Measurements from ENCODE around the gene SYT2. TPM values are rescaled to one million over a fixed set of nuclear protein-coding genes. Genes with fewer than 3 reads are reported as not detected.
A peak's percentile ranks its signal among the peaks of the same experiment; 100 is the strongest.

Gene SYT2
- total RNA-seq, 1 experiment from 2014 or later: not detected

GRCh38 chr1:202694314-202694713 lies 15.9 kb downstream of the SYT2 start:
- H3K4me3 ChIP-seq (replicated peaks in 1 of 2; ENCODE audit: low read depth in 1 of 2, low read length in 2 of 2): no peak overlapping the region
- peaks cover 75% of the 10 kb centered on the region for H3K27me3 ChIP-seq (ENCODE audit: insufficient read depth, low read length)
- H3K9me2 ChIP-seq (ENCODE audit: insufficient read depth): no peaks in the 10 kb centered on the region
- RAD21 ChIA-PET (ENCODE audit: low non-redundant PET in 1 of 2, low total read pairs in 2 of 2, uncharacterized antibody in 2 of 2, unreplicated experiment in 2 of 2): no interaction called here
- TF ChIP-seq YY1 (IDR thresholded peaks at IDR 0.05; ENCODE audit: extremely low read depth, insufficient replicate concordance, low read depth, low read length): no peak
- TF ChIP-seq SIN3A (IDR thresholded peaks at IDR 0.05; ENCODE audit: low read depth): no peak
- no peak for TF ChIP-seq ATF3 (IDR thresholded peaks at IDR 0.05)
- H3K36me3 ChIP-seq (ENCODE audit: control insufficient read depth in 1 of 2, insufficient read depth in 2 of 2, low read length in 2 of 2): no peaks in the 10 kb centered on the region
- ATAC-seq: no peak
- CTCF ChIA-PET: no interaction called here
- no TSS peak for BruUV-seq (replicated peaks)
- no peak overlapping the region for H3K9ac ChIP-seq (ENCODE audit: low read length)
- DNase-seq (ENCODE audit: low read depth, low spot score): no peak
- no peaks in the 10 kb centered on the region for H3K79me2 ChIP-seq (ENCODE audit: insufficient read depth, low read length)
- H3K4me2 ChIP-seq (ENCODE audit: low read length): no peak overlapping the region
- no peaks in the 10 kb centered on the region for H3K9me3 ChIP-seq (ENCODE audit: control insufficient read depth in 1 of 2, insufficient read depth in 1 of 2, low read depth in 1 of 2, low read length in 2 of 2)
- H3K4me1 ChIP-seq (ENCODE audit: control insufficient read depth in 1 of 2, insufficient read depth in 2 of 2, low read length in 2 of 2): no peaks in the 10 kb centered on the region
- intact Hi-C loops (cut with micrococcal nuclease): no loop called here
- H3K27ac ChIP-seq (ENCODE audit: low read depth, low read length): no peak overlapping the region
- H2AFZ ChIP-seq (ENCODE audit: low read depth, low read length, poor library complexity, severe bottlenecking): no peak overlapping the region
- POLR2A ChIA-PET: no interaction called here
- 0 out of 2 replicates have a peak, but pooled peaks cover 3% of the 10 kb centered on the region for H4K20me1 ChIP-seq (ENCODE audit: insufficient read depth)

- RAD21 ChIA-PET (ENCODE audit: low non-redundant PET in 1 of 2, low total read pairs in 2 of 2, uncharacterized antibody in 2 of 2, unreplicated experiment in 2 of 2): no interaction called here
- POLR2A ChIA-PET: interaction anchor here (0.6 kb wide), 1 partner anchor 10 kb away, joined by 3 read pairs; no protein-coding TSS in a partner anchor
- H3K27me3 ChIP-seq (ENCODE audit: insufficient read depth, low read length): peaks cover 76% of the 10 kb centered on the region
These were observed 17.2 kb downstream of the SYT2 start for GRCh38 chr1:202692959-202693555.

More at GRCh38 chr1:202692959-202693555, 17.2 kb downstream of the SYT2 start:
- H3K4me2 ChIP-seq (ENCODE audit: low read length): no peak overlapping the region
- H2AFZ ChIP-seq (ENCODE audit: low read depth, low read length, poor library complexity, severe bottlenecking): no peak overlapping the region
- no peak overlapping the region for H3K4me3 ChIP-seq (replicated peaks in 1 of 2; ENCODE audit: low read depth in 1 of 2, low read length in 2 of 2)
- no TSS peak for BruUV-seq (replicated peaks)
- CTCF ChIA-PET: interaction anchor here (0.9 kb wide), 1 partner anchor 26 kb away, joined by 3 read pairs; no protein-coding TSS in a partner anchor
- H3K9me3 ChIP-seq (ENCODE audit: control insufficient read depth in 1 of 2, insufficient read depth in 1 of 2, low read depth in 1 of 2, low read length in 2 of 2): no peaks in the 10 kb centered on the region
- TF ChIP-seq CTCF (IDR thresholded peaks at IDR 0.05 in 2 of 3, conservative IDR thresholded peaks at IDR 0.05 in 1 of 3; ENCODE audit: borderline replicate concordance in 1 of 3, insufficient read depth in 1 of 3, low read depth in 2 of 3, low read length in 2 of 3) (peak in 2 of 3 experiments; percentile 24 to 26; a peak in 1 of 6 replicates), ZNF274 (IDR thresholded peaks at IDR 0.05; ENCODE audit: low read depth, low read length) (no peak), REST (IDR thresholded peaks at IDR 0.05; ENCODE audit: low read depth) (peak; percentile 98), POLR2AphosphoS5 (IDR thresholded peaks at IDR 0.05; ENCODE audit: low read depth, low read length) (no peak), EZH2phosphoT487 (IDR thresholded peaks at IDR 0.05; ENCODE audit: borderline replicate concordance) (no peak), ZFX (IDR thresholded peaks at IDR 0.05) (no peak)
- DNase-seq (ENCODE audit: low read depth, low spot score): peak; percentile 7
- H4K20me1 ChIP-seq (ENCODE audit: insufficient read depth): 0 out of 2 replicates have a peak, but pooled peaks cover 3% of the 10 kb centered on the region
- peak; percentile 73 for ATAC-seq
- H3K9ac ChIP-seq (ENCODE audit: low read length): no peak overlapping the region
- intact Hi-C loops (cut with micrococcal nuclease): no loop called here
- no peaks in the 10 kb centered on the region for H3K79me2 ChIP-seq (ENCODE audit: insufficient read depth, low read length)
- no peaks in the 10 kb centered on the region for H3K9me2 ChIP-seq (ENCODE audit: insufficient read depth)
- no peak overlapping the region for H3K27ac ChIP-seq (ENCODE audit: low read depth, low read length)
- H3K36me3 ChIP-seq (ENCODE audit: control insufficient read depth in 1 of 2, insufficient read depth in 2 of 2, low read length in 2 of 2): no peaks in the 10 kb centered on the region
- H3K4me1 ChIP-seq (ENCODE audit: control insufficient read depth in 1 of 2, insufficient read depth in 2 of 2, low read length in 2 of 2): no peaks in the 10 kb centered on the region
